Natural killer cell (primary cell): Measurements from ENCODE around the gene CASKIN2. TPM values are rescaled to one million over a fixed set of nuclear protein-coding genes. Genes with fewer than 3 reads are reported as not detected.

ENCODE experiments used
- ATAC-seq, 3 donors: fragments of 150-1000 bp in 2 of 3; fragments of 200-7000 bp in 1 of 3; cut with Tn5 transposase; 1 replicate in 1 of 3; 2 replicates in 2 of 3; pipeline ENCODE4 v1.10.0; 2021; ENCODE audit warnings: mild to moderate bottlenecking in 2 of 3, moderate library complexity in 2 of 3
- DNase-seq, 2 donors: peaks; one replicate each; pipeline versions ENCODE4 v3.0.0 to v3.0.0-alpha.2; 2013 to 2021; ENCODE audit warnings: mixed read lengths in 1 of 2
- H3K27ac ChIP-seq: one replicate; pipeline ENCODE4 v1.5.1; 2013; ENCODE audit warnings: mild to moderate bottlenecking, low read length
- H3K27me3 ChIP-seq: one replicate; pipeline ENCODE4 v1.6.1; 2013; ENCODE audit warnings: low read length; ENCODE audit not compliant: control insufficient read depth, insufficient read depth
- H3K36me3 ChIP-seq: one replicate; pipeline ENCODE4 v1.6.1; 2013; ENCODE audit warnings: low read length; ENCODE audit not compliant: control insufficient read depth, insufficient read depth
- H3K4me1 ChIP-seq: one replicate; pipeline ENCODE4 v1.6.1; 2013; ENCODE audit warnings: low read length; ENCODE audit not compliant: control insufficient read depth, insufficient read depth
- H3K4me3 ChIP-seq: one replicate; pipeline ENCODE4 v1.5.1; 2013; ENCODE audit warnings: low read length
- H3K9me3 ChIP-seq: one replicate; pipeline ENCODE4 v1.6.1; 2013; ENCODE audit warnings: low read length; ENCODE audit not compliant: control insufficient read depth, insufficient read depth
- H3K27ac Mint-ChIP-seq, 2 donors: one replicate each; pipeline ENCODE4 v1.8.0; 2022; ENCODE audit warnings: mild to moderate bottlenecking in 2 of 2, mixed read lengths in 2 of 2, moderate library complexity in 1 of 2
- H3K27me3 Mint-ChIP-seq, 2 donors: one replicate each; pipeline ENCODE4 v1.8.0; 2022; ENCODE audit warnings: low read depth in 2 of 2, mixed read lengths in 2 of 2
- H3K36me3 Mint-ChIP-seq: one replicate; pipeline ENCODE4 v1.8.0; 2022; ENCODE audit warnings: mixed read lengths
- H3K4me1 Mint-ChIP-seq, 2 donors: one replicate each; pipeline ENCODE4 v1.8.0; 2022; ENCODE audit warnings: mixed read lengths in 2 of 2
- H3K4me3 Mint-ChIP-seq: one replicate; pipeline ENCODE4 v1.8.0; 2022; ENCODE audit warnings: mild to moderate bottlenecking, moderate library complexity, mixed read lengths
- H3K9me3 Mint-ChIP-seq, 2 donors: one replicate each; pipeline ENCODE4 v1.8.0; 2022; ENCODE audit warnings: mixed read lengths in 2 of 2
- CTCF ChIP-seq: fragments of 200-600 bp; IDR thresholded peaks from one replicate; pipeline ENCODE4 v1.8.0; 2022; ENCODE audit warnings: antibody characterized with exemption
- WGBS: methylation state at CpG from one replicate; pipeline ENCODE4 v1.1.7; 2013; ENCODE audit warnings: missing lambda C conversion rate; ENCODE audit not compliant: insufficient coverage; 5-methylcytosine and 5-hydroxymethylcytosine counted together
- intact Hi-C: fragments of 100-400 bp; cut with micrococcal nuclease; formaldehyde crosslinking; loops from one replicate; pipeline ENCODE4 v1.14.2; 2022
- total RNA-seq, 4 donors: library from RNA; stranded (reverse); fragments of 120-200 nt in 1 of 4; gene quantifications; one replicate each; pipeline versions ENCODE4 v1.2.3 to v1.2.4, GENCODE V29; 2013 to 2022

The CASKIN2 gene
- total RNA-seq, 3 donors from 2014 or later (not counting 1 experiment from before 2014, with no cell fraction given) = 0.49 to 1.8 (median 1.7) TPM

GRCh38 chr17:75555679-75556153 is 40.4 kb upstream of the CASKIN2 start:
- no peak for DNase-seq

GRCh38 chr17:75553295-75554110 is 38.2 kb upstream of the CASKIN2 start:
- Histone ChIP-seq H3K4me3 (no peak overlapping the region), H3K27ac (no peak overlapping the region), H3K27me3 (no peaks in the 10 kb centered on the region), H3K9me3 (no peaks in the 10 kb centered on the region), H3K36me3 (peaks cover 5% of the 10 kb centered on the region), H3K4me1 (peaks cover 25% of the 10 kb centered on the region)
- no peaks in the 10 kb centered on the region for H3K36me3 Mint-ChIP-seq
- peak overlapping the region; percentile 38 to 66 for H3K27ac Mint-ChIP-seq
- H3K4me3 Mint-ChIP-seq = no peak overlapping the region
- intact Hi-C loops = no loop called here
- ATAC-seq (no peak), DNase-seq (no peak)
- 73% methylated on average over 7 of the region's 8 CpGs for WGBS
- no peak for TF ChIP-seq CTCF
- H3K9me3 Mint-ChIP-seq = no peaks in the 10 kb centered on the region
- H3K4me1 Mint-ChIP-seq = peaks cover 10 to 22% of the 10 kb centered on the region in 2 donors
- no peaks in the 10 kb centered on the region for H3K27me3 Mint-ChIP-seq

More at GRCh38 chr17:75555679-75556153, 40.4 kb upstream of the CASKIN2 start:
- no peak for TF ChIP-seq CTCF
- Mint-ChIP-seq H3K27ac (no peak overlapping the region), H3K36me3 (no peaks in the 10 kb centered on the region), H3K9me3 (no peaks in the 10 kb centered on the region), H3K4me1 (peaks cover 10 to 17% of the 10 kb centered on the region in 2 donors), H3K4me3 (no peak overlapping the region), H3K27me3 (no peaks in the 10 kb centered on the region)
- peaks cover 14% of the 10 kb centered on the region for H3K36me3 ChIP-seq
- H3K9me3 ChIP-seq = no peaks in the 10 kb centered on the region
- peaks cover 8% of the 10 kb centered on the region for H3K4me1 ChIP-seq
- H3K4me3 ChIP-seq = no peak overlapping the region
- WGBS = 89% methylated on average over 21 of the region's 21 CpGs
- intact Hi-C loops = no loop called here
- no peak overlapping the region for H3K27ac ChIP-seq
- no peaks in the 10 kb centered on the region for H3K27me3 ChIP-seq
- no peak for ATAC-seq

GRCh38 chr17:75552425-75553294 is 37.3 kb upstream of the CASKIN2 start:
- no peak overlapping the region for H3K27ac ChIP-seq
- peaks cover 2% of the 10 kb centered on the region for H3K36me3 ChIP-seq
- H3K4me1 ChIP-seq = peaks cover 29% of the 10 kb centered on the region
- intact Hi-C loops = no loop called here
- H3K4me1 Mint-ChIP-seq = peaks cover 13 to 25% of the 10 kb centered on the region in 2 donors
- H3K9me3 Mint-ChIP-seq = no peaks in the 10 kb centered on the region
- H3K9me3 ChIP-seq = no peaks in the 10 kb centered on the region
- no peaks in the 10 kb centered on the region for H3K27me3 Mint-ChIP-seq
- 95% methylated on average over 12 of the region's 14 CpGs for WGBS
- H3K4me3 ChIP-seq = no peak overlapping the region
- H3K27ac Mint-ChIP-seq = peak overlapping the region; percentile 38 to 66
- no peaks in the 10 kb centered on the region for H3K27me3 ChIP-seq
- TF ChIP-seq CTCF = no peak
- H3K36me3 Mint-ChIP-seq = no peaks in the 10 kb centered on the region
- ATAC-seq = no peak
- H3K4me3 Mint-ChIP-seq = no peak overlapping the region
- no peak for DNase-seq
